H1 (cell line): ENCODE results near the gene UBE2E2. TPM values are rescaled to one million over a fixed set of nuclear protein-coding genes. Genes with fewer than 3 reads are reported as not detected.

ENCODE experiments used
- CTCF ChIA-PET: fragments of 300-600 bp; sonication (Branson Sonifier 250); formaldehyde crosslinking; loops from one replicate; lab custom pipeline; 2021; ENCODE audit not compliant: partially characterized antibody; lab: Charles Lee
- POLR2A ChIA-PET: fragments of 300-600 bp; sonication (Branson Sonifier 250); formaldehyde crosslinking; loops from one replicate; lab custom pipeline; 2021; ENCODE audit warnings: inconsistent platforms; ENCODE audit not compliant: partially characterized antibody; lab: Charles Lee
- DNase-seq, 2 experiments: peaks; one replicate each; pipeline versions ENCODE4 v3.0.0 to v3.0.0-alpha.2; 2010 to 2022; ENCODE audit warnings: low spot score in 2 of 2, low read depth in 1 of 2, mixed read lengths in 1 of 2
- FAIRE-seq: peaks from 2 replicates; lab custom pipeline; 2011; peaks lifted over from hg19 to GRCh38; lab: Jason Lieb, UNC
- H2AFZ ChIP-seq: 2 replicates; pipeline ENCODE4 v1.8.1; 2012; ENCODE audit warnings: low read length, inconsistent platforms
- H2AK5ac ChIP-seq: 2 replicates; pipeline ENCODE4 v1.6.1; 2013; ENCODE audit warnings: low read depth, low read length
- H2BK120ac ChIP-seq: replicated peaks from 2 replicates; pipeline ENCODE3; 2013; ENCODE audit warnings: low read depth, low read length, inconsistent platforms
- H2BK12ac ChIP-seq: 2 replicates; pipeline ENCODE4 v1.6.1; 2013; ENCODE audit warnings: low read depth, low read length
- H2BK15ac ChIP-seq: 2 replicates; pipeline ENCODE4 v1.6.1; 2013; ENCODE audit warnings: low read length
- H2BK20ac ChIP-seq: 2 replicates; pipeline ENCODE4 v1.6.1; 2013; ENCODE audit warnings: low read length
- H2BK5ac ChIP-seq: 2 replicates; pipeline ENCODE4 v1.6.1; 2013; ENCODE audit warnings: low read depth, low read length
- H3K14ac ChIP-seq: 2 replicates; pipeline ENCODE4 v1.6.1; 2013; ENCODE audit warnings: inconsistent platforms; ENCODE audit not compliant: insufficient read length
- H3K18ac ChIP-seq: 2 replicates; pipeline ENCODE4 v1.6.1; 2013; ENCODE audit warnings: low read length; ENCODE audit errors: extremely low read depth
- H3K23ac ChIP-seq: 2 replicates; pipeline ENCODE4 v1.6.1; 2013; ENCODE audit warnings: inconsistent platforms; ENCODE audit not compliant: insufficient read length
- H3K23me2 ChIP-seq: 2 replicates; pipeline ENCODE4 v1.6.1; 2013; ENCODE audit warnings: low read depth, low read length
- H3K27ac ChIP-seq: 2 replicates; pipeline ENCODE4 v1.6.1; 2011; ENCODE audit warnings: low read depth, low read length, inconsistent platforms
- H3K27me3 ChIP-seq, 4 experiments: replicated peaks in 1 of 4; 1 replicate in 1 of 4; 2 replicates in 3 of 4; pipeline versions ENCODE4 v1.6.1 to v1.8.1; 2011 to 2013; ENCODE audit warnings: low read length in 3 of 4, mild to moderate bottlenecking in 3 of 4, inconsistent platforms in 2 of 4, mixed read lengths in 2 of 4, moderate library complexity in 1 of 4; ENCODE audit not compliant: control insufficient read depth in 3 of 4, insufficient read depth in 3 of 4; ENCODE audit errors: extremely low read depth in 1 of 4
- H3K36me3 ChIP-seq, 4 experiments: 2 replicates each; pipeline versions ENCODE4 v1.6.1 to v1.8.1; 2011 to 2013; ENCODE audit warnings: mild to moderate bottlenecking in 4 of 4, low read length in 3 of 4, moderate library complexity in 2 of 4, control low read depth in 1 of 4, inconsistent platforms in 1 of 4; ENCODE audit not compliant: insufficient read depth in 4 of 4, control insufficient read depth in 2 of 4
- H3K4ac ChIP-seq: replicated peaks from 2 replicates; pipeline ENCODE3; 2013; ENCODE audit warnings: low read length, low read depth, mixed read lengths, inconsistent platforms; ENCODE audit not compliant: insufficient read length
- H3K4me1 ChIP-seq, 4 experiments: replicated peaks in 1 of 4; 1 replicate in 1 of 4; 2 replicates in 3 of 4; pipeline versions ENCODE4 v1.6.1 to v1.8.1; 2011 to 2013; ENCODE audit warnings: low read length in 3 of 4, inconsistent platforms in 2 of 4, mixed read lengths in 1 of 4; ENCODE audit not compliant: insufficient read depth in 4 of 4, control insufficient read depth in 3 of 4
- H3K4me2 ChIP-seq, 2 experiments: 2 replicates each; pipeline versions ENCODE4 v1.6.1 to v1.8.1; 2011 to 2013; ENCODE audit warnings: low read depth in 2 of 2, low read length in 2 of 2, control low read depth in 1 of 2, inconsistent platforms in 1 of 2, mild to moderate bottlenecking in 1 of 2; ENCODE audit not compliant: insufficient read depth in 1 of 2
- H3K4me3 ChIP-seq, 4 experiments: fragments of 200-600, 300-600 bp in 1 of 4; sonication (generic), shearing (Covaris generic), sonication (Bioruptor Twin) in 1 of 4; 2 replicates each; pipeline versions ENCODE4 v1.5.1 to v1.8.1; 2011 to 2016; ENCODE audit warnings: low read length in 4 of 4, low read depth in 3 of 4, control low read depth in 2 of 4, inconsistent platforms in 2 of 4, mild to moderate bottlenecking in 2 of 4, mixed read lengths in 1 of 4, moderate library complexity in 1 of 4; ENCODE audit not compliant: insufficient read depth in 2 of 4; ENCODE audit errors: extremely low read depth in 1 of 4
- H3K56ac ChIP-seq: replicated peaks from 2 replicates; pipeline ENCODE3; 2013; ENCODE audit warnings: low read depth, mild to moderate bottlenecking, mixed read lengths, low read length, inconsistent platforms; ENCODE audit not compliant: insufficient read length
- H3K79me1 ChIP-seq: 2 replicates; pipeline ENCODE4 v1.6.1; 2013; ENCODE audit warnings: low read depth, low read length, control low read depth
- H3K79me2 ChIP-seq, 2 experiments: 2 replicates each; pipeline versions ENCODE4 v1.6.1 to v1.8.1; 2012 to 2013; ENCODE audit warnings: low read length in 2 of 2, mild to moderate bottlenecking in 2 of 2, inconsistent platforms in 1 of 2; ENCODE audit not compliant: insufficient read depth in 2 of 2, control insufficient read depth in 1 of 2
- H3K9ac ChIP-seq, 4 experiments: replicated peaks in 1 of 4; 1 replicate in 1 of 4; 2 replicates in 3 of 4; pipeline versions ENCODE4 v1.6.1 to v1.8.1; 2011 to 2013; ENCODE audit warnings: low read depth in 3 of 4, low read length in 3 of 4, control low read depth in 2 of 4, mild to moderate bottlenecking in 2 of 4, moderate library complexity in 2 of 4, inconsistent platforms in 1 of 4; ENCODE audit errors: extremely low read depth in 1 of 4
- H3K9me3 ChIP-seq, 2 experiments: 2 replicates each; pipeline versions ENCODE4 v1.6.1 to v1.8.1; 2012 to 2013; ENCODE audit warnings: mild to moderate bottlenecking in 2 of 2, moderate library complexity in 2 of 2, control low read depth in 1 of 2, inconsistent platforms in 1 of 2, low read depth in 1 of 2, low read length in 1 of 2, mixed read lengths in 1 of 2; ENCODE audit not compliant: insufficient read depth in 2 of 2
- H4K20me1 ChIP-seq, 2 experiments: replicated peaks in 1 of 2; 2 replicates each; pipeline versions ENCODE3 to v1.8.1; 2011 to 2013; ENCODE audit warnings: inconsistent platforms in 2 of 2, low read length in 2 of 2, mild to moderate bottlenecking in 1 of 2; ENCODE audit not compliant: insufficient read depth in 2 of 2, control insufficient read depth in 1 of 2
- H4K5ac ChIP-seq: 2 replicates; pipeline ENCODE4 v1.6.1; 2013; ENCODE audit warnings: low read length, low read depth, mixed read lengths, inconsistent platforms; ENCODE audit not compliant: insufficient read length
- H4K8ac ChIP-seq: 2 replicates; pipeline ENCODE4 v1.8.0; 2013; ENCODE audit warnings: mild to moderate bottlenecking, moderate library complexity, low read length, inconsistent platforms; ENCODE audit not compliant: insufficient read depth; ENCODE audit errors: extremely low read depth
- H4K91ac ChIP-seq: replicated peaks from 2 replicates; pipeline ENCODE3; 2013; ENCODE audit warnings: low read length, mixed read lengths, inconsistent platforms; ENCODE audit not compliant: insufficient read length
- RAD21 ChIP-seq, 2 experiments: IDR thresholded peaks in 1 of 2; conservative IDR thresholded peaks in 1 of 2; 2 replicates each; pipeline ENCODE4 v1.6.1; 2011; ENCODE audit warnings: low read depth in 2 of 2, low read length in 2 of 2, improper control_type of control experiment in 1 of 2, inconsistent platforms in 1 of 2, mild to moderate bottlenecking in 1 of 2, moderate library complexity in 1 of 2
- RNF2 ChIP-seq: fragments of 200-900, 300-1000 bp; sonication (generic); IDR thresholded peaks from 2 replicates; pipeline ENCODE4 v1.7.1; 2016; ENCODE audit warnings: borderline replicate concordance, low read depth, mild to moderate bottlenecking, antibody characterized with exemption, low read length; ENCODE audit not compliant: poor library complexity, severe bottlenecking; ENCODE audit errors: missing control alignments
- SIRT6 ChIP-seq: IDR thresholded peaks from one replicate; pipeline ENCODE4 v1.7.1; 2012; ENCODE audit warnings: low read length, inconsistent platforms
- TCF12 ChIP-seq: IDR thresholded peaks from 2 replicates; pipeline ENCODE4 v1.6.1; 2011; ENCODE audit warnings: low read depth, mild to moderate bottlenecking, low read length
- WGBS, 2 experiments: shearing (Covaris generic) in 1 of 2; methylation state at CpG; one replicate each; pipeline versions ENCODE4 v1.1.6 to v1.1.7; 2013 to 2015; ENCODE audit warnings: low lambda C conversion rate in 2 of 2, mixed read lengths in 2 of 2, inconsistent platforms in 1 of 2, low coverage in 1 of 2, missing lambda C conversion rate in 1 of 2; ENCODE audit not compliant: insufficient replicate concordance in 2 of 2, insufficient coverage in 1 of 2, insufficient read length in 1 of 2; ENCODE audit errors: extremely low coverage in 1 of 2, missing lambda C conversion rate in 1 of 2; 5-methylcytosine and 5-hydroxymethylcytosine counted together
- polyA plus RNA-seq, 7 experiments: library from polyadenylated mRNA; depleted of rRNA in 3 of 7; stranded (reverse) in 5 of 7; unstranded in 2 of 7; fragments of >200 nt in 5 of 7; fragments of 200-250 nt in 2 of 7; gene quantifications; 1 replicate in 5 of 7; 2 replicates in 1 of 7; 4 replicates in 1 of 7; pipeline versions ENCODE4 v1.2.1 to v1.2.3, GENCODE V29; 2011 to 2013; ENCODE audit warnings: missing spikeins in 2 of 7, mixed read lengths in 2 of 7
- total RNA-seq: library from RNA; stranded (reverse); fragmentation: NEBNext Ultra II Directional; extraction: Animal tissue kit (Norgen Biotek cat#: 25700); gene quantifications from 2 replicates; pipeline ENCODE4 v1.2.1, GENCODE V29; 2021
- TF ChIP-seq, protein P1 (sequence below), 3 experiments: IDR thresholded peaks; 1 replicate in 2 of 3; 2 replicates in 1 of 3; pipeline versions ENCODE4 v1.5.1 to v1.6.1; 2011; ENCODE audit warnings: low read length in 3 of 3, mild to moderate bottlenecking in 3 of 3, inconsistent platforms in 2 of 3, low read depth in 1 of 3, moderate library complexity in 1 of 3; ENCODE audit not compliant: insufficient read depth in 1 of 3; ENCODE audit errors: control extremely low read depth in 1 of 3

The UBE2E2 gene
- total and polyA plus RNA-seq, 2 of the 8 experiments (the other 6 are each of a cell fraction or from before 2014, with no cell fraction given) = 57.6 to 70.6 TPM

DNA sequence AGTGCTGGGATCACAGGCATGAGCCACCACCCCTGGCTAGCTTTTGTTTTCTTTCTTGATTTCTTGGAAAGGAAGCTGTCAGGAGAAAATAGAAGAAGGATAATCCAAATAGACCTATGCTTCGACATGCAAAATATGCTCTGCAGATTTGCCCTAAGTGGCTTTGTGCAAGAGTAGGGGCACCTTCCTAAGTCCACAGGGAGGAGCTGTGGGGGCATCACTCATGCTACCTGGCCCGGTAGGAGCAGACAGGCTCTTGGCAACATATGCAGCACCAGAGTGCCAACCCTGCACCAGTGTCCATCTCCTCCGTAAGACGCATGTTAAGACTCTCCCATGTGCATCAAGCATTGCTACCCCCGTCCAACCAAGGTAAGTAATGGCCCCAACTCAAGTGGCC is 411.9 kb downstream of the UBE2E2 start:
- TF ChIP-seq RNF2 = no peak
- peak; percentile 35 to 51; a peak in 3 of 4 replicates for TF ChIP-seq RAD21 (IDR thresholded peaks at IDR 0.05 in 1 of 2, conservative IDR thresholded peaks at IDR 0.05 in 1 of 2; ENCODE audit: low read depth in 2 of 2, low read length in 2 of 2)
- no peak for TF ChIP-seq TCF12
- TF ChIP-seq, protein P1, sequence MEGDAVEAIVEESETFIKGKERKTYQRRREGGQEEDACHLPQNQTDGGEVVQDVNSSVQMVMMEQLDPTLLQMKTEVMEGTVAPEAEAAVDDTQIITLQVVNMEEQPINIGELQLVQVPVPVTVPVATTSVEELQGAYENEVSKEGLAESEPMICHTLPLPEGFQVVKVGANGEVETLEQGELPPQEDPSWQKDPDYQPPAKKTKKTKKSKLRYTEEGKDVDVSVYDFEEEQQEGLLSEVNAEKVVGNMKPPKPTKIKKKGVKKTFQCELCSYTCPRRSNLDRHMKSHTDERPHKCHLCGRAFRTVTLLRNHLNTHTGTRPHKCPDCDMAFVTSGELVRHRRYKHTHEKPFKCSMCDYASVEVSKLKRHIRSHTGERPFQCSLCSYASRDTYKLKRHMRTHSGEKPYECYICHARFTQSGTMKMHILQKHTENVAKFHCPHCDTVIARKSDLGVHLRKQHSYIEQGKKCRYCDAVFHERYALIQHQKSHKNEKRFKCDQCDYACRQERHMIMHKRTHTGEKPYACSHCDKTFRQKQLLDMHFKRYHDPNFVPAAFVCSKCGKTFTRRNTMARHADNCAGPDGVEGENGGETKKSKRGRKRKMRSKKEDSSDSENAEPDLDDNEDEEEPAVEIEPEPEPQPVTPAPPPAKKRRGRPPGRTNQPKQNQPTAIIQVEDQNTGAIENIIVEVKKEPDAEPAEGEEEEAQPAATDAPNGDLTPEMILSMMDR (IDR thresholded peaks at IDR 0.05; ENCODE audit: control extremely low read depth in 1 of 3, insufficient read depth in 1 of 3, low read depth in 1 of 3, low read length in 3 of 3) = peak in 1 of 3 experiments; percentile 36; a peak in 1 of 4 replicates
- TF ChIP-seq SIRT6 = no peak
- 92% methylated on average over 5 of the region's 5 CpGs; no CpG with 5 or more reads in 1 of the 2 experiments for WGBS, 2 experiments
- DNase-seq = peak in 1 of 2 experiments; percentile 39

More for the DNA sequence above, 411.9 kb downstream of the UBE2E2 start:
- Histone ChIP-seq H2BK12ac (no peak overlapping the region), H3K23ac (no peak overlapping the region), H4K8ac (no peak overlapping the region), H4K20me1 (no peaks in the 10 kb centered on the region), H3K23me2 (no peaks in the 10 kb centered on the region; the same call in 1 of the 2 replicates), H2BK120ac (no peak overlapping the region), H3K27ac (no peak overlapping the region), H3K9me3 (no peaks in the 10 kb centered on the region), H2BK15ac (no peak overlapping the region), H4K5ac (no peak overlapping the region), H3K27me3 (no peaks in the 10 kb centered on the region), H2BK20ac (no peak overlapping the region), H3K79me2 (no peaks in the 10 kb centered on the region), H3K4ac (no peak overlapping the region), H2AK5ac (no peak overlapping the region), H3K79me1 (no peaks in the 10 kb centered on the region), H3K4me2 (no peak overlapping the region), H3K36me3 (no peaks in the 10 kb centered on the region), H3K18ac (no peak overlapping the region), H3K4me1 (peaks cover 0 to 3% (median 0%) of the 10 kb centered on the region in 4 experiments; a peak in 2 of 7 replicates), H3K9ac (no peak overlapping the region), H2AFZ (no peak overlapping the region), H2BK5ac (no peak overlapping the region), H3K56ac (no peak overlapping the region), H3K4me3 (no peak overlapping the region), H3K14ac (no peak overlapping the region), H4K91ac (no peak overlapping the region)
- CTCF ChIA-PET = interaction anchor here (1.0 kb wide), 1 partner anchor 61 kb away, joined by 3 read pairs; no protein-coding TSS in a partner anchor
- POLR2A ChIA-PET = interaction anchor here (1.6 kb wide), 1 partner anchor 302 kb away, joined by 3 read pairs; the partner anchor contains the start of genes NKIRAS1 and RPL15
- no peak for FAIRE-seq
